Adrenal gland (tissue), 12 donors: ENCODE results near the gene TAGLN2. TPM values are rescaled to one million over a fixed set of nuclear protein-coding genes. Genes with fewer than 3 reads are reported as not detected.
A peak's percentile ranks its signal among the peaks of the same experiment; 100 is the strongest.

Experiments used
- DNase-seq, 7 donors: peaks; one replicate each; pipeline ENCODE4 v3.0.0-alpha.2; 2019 to 2020
- H3K27ac ChIP-seq, 5 donors: fragments of 200-600 bp; sonication (generic) in 4 of 5; 1 replicate in 3 of 5; 2 replicates in 2 of 5; pipeline versions ENCODE4 v1.5.1 to v1.8.0; 2016 to 2020; ENCODE audit warnings: mild to moderate bottlenecking in 1 of 5
- H3K27me3 ChIP-seq: fragments of 200-600 bp; 2 replicates; pipeline ENCODE4 v1.8.0; 2021
- H3K36me3 ChIP-seq, 2 donors: fragments of 200-600 bp; replicated peaks in 1 of 2; 1 replicate in 1 of 2; 2 replicates in 1 of 2; pipeline versions ENCODE4 v1.5.1 to v1.8.0; 2018 to 2022
- H3K4me1 ChIP-seq, 2 donors: fragments of 200-600 bp; replicated peaks in 1 of 2; 1 replicate in 1 of 2; 2 replicates in 1 of 2; pipeline versions ENCODE4 v1.5.1 to v1.8.0; 2018 to 2021
- H3K4me3 ChIP-seq, 4 donors: fragments of 200-600 bp; sonication (generic) in 3 of 4; one replicate each; pipeline ENCODE4 v1.5.1; 2016 to 2018
- H3K9me3 ChIP-seq, 3 donors: fragments of 200-600 bp; sonication (generic) in 1 of 3; replicated peaks in 1 of 3; 1 replicate in 2 of 3; 2 replicates in 1 of 3; pipeline versions ENCODE4 v1.5.1 to v1.8.0; 2016 to 2021
- CTCF ChIP-seq, 6 experiments: fragments of 450-650 bp in 4 of 6; fragments of 200-600 bp in 2 of 6; sonication (generic) in 1 of 6; IDR thresholded peaks; 1 replicate in 5 of 6; 2 replicates in 1 of 6; pipeline versions ENCODE4 v1.5.1 to v1.8.0; 2016 to 2021; ENCODE audit warnings: antibody characterized with exemption in 6 of 6, mild to moderate bottlenecking in 2 of 6, moderate library complexity in 1 of 6
- POLR2A ChIP-seq, 2 donors: fragments of 450-650 bp; IDR thresholded peaks; one replicate each; pipeline ENCODE4 v1.6.1; 2017; ENCODE audit warnings: antibody characterized with exemption in 2 of 2, mild to moderate bottlenecking in 2 of 2, moderate library complexity in 1 of 2
- WGBS, 4 donors: extraction: QIAGEN DNeasy Blood & Tissue Kit in 2 of 4; methylation state at CpG; one replicate each; pipeline versions ENCODE4 v1.1.5 to v1.1.7; 2013 to 2017; 5-methylcytosine and 5-hydroxymethylcytosine counted together
- intact Hi-C, 2 donors: fragments of 100-400 bp; cut with DNase I; formaldehyde crosslinking; loops; one replicate each; pipeline versions ENCODE4 v1.14.1 to v1.15.0; 2022 to 2023
- microRNA-seq, 3 donors: library from miRNA; unstranded; fragments of <30 nt; microRNA quantifications; one replicate each; pipeline ENCODE4, GENCODE V29; 2017 to 2020
- polyA plus RNA-seq, 3 donors: library from polyadenylated mRNA; stranded (reverse); fragments of 200-250 nt in 2 of 3; fragments of 350-450 nt in 1 of 3; fragmentation: Illumina TruSeq in 1 of 3; extraction: RNeasy Lipid Tissue Mini Kit (QIAGEN cat#74804) in 1 of 3; gene quantifications; one replicate each; pipeline ENCODE4 v1.2.3, GENCODE V29; 2013 to 2014
- small RNA-seq, 2 donors: library from RNA; depleted of rRNA; stranded (forward); fragments of <200 nt; gene quantifications; one replicate each; pipeline ENCODE3, GENCODE V24; 2016
- total RNA-seq, 9 donors: library from RNA; depleted of rRNA in 4 of 9; stranded (reverse); fragments of >200 nt in 4 of 9; fragments of 120-200 nt in 1 of 9; fragmentation: NEBNext Ultra II Directional in 1 of 9; extraction: Animal tissue kit (Norgen Biotek cat#: 25700) in 1 of 9; gene quantifications; one replicate each; pipeline versions ENCODE4 v1.1.0 to v1.2.4, GENCODE V29; 2013 to 2023
- donor health status: healthy with polysubstance abuse.
- donor health status: Bipolar disorder and iron deficiency.
- donor health status: DM: yes; HTN: yes; CAD: no.
- donor health status: DM: no; HTN: no; CAD: no.
- donor health status: DM: no; HTN: no; CAD: no.
- donor health status: DM: yes; HTN: yes; CAD: no.

The TAGLN2 gene
- total and polyA plus RNA-seq, 12 donors = 42.3 to 215 (median 143) TPM

GRCh38 chr1:159869607-159870006, 55.7 kb downstream of the TAGLN2 start:
- Histone ChIP-seq H3K9me3 (no peaks in the 10 kb centered on the region), H3K27ac (no peak overlapping the region), H3K4me1 (no peaks in the 10 kb centered on the region), H3K4me3 (no peak overlapping the region), H3K36me3 (no peaks in the 10 kb centered on the region), H3K27me3 (no peaks in the 10 kb centered on the region)
- no peak for DNase-seq
- intact Hi-C loops = no loop called here
- no peak for TF ChIP-seq CTCF (IDR thresholded peaks at IDR 0.05)
- no peak for TF ChIP-seq POLR2A (IDR thresholded peaks at IDR 0.05)
- WGBS, 4 donors = 56 to 71% (median 66%) methylated on average over 1 of the region's 1 CpG

GRCh38 chr1:159869173-159869572, 56.1 kb downstream of the TAGLN2 start:
- no peaks in the 10 kb centered on the region for H3K36me3 ChIP-seq
- TF ChIP-seq POLR2A (IDR thresholded peaks at IDR 0.05) (no peak), CTCF (IDR thresholded peaks at IDR 0.05) (no peak)
- no peak overlapping the region for H3K4me3 ChIP-seq
- WGBS, 4 donors = 35 to 44% (median 41%) methylated on average over 3 to 4 of the region's 4 CpGs
- intact Hi-C loops = no loop called here
- H3K9me3 ChIP-seq = no peaks in the 10 kb centered on the region
- peak in 5 of 7 donors; percentile 13 to 65 (median 27) for DNase-seq
- no peaks in the 10 kb centered on the region for H3K4me1 ChIP-seq
- no peak overlapping the region for H3K27ac ChIP-seq
- H3K27me3 ChIP-seq = no peaks in the 10 kb centered on the region

- 47 to 85% (median 60%) methylated on average over 2 to 3 of the region's 3 CpGs for WGBS, 4 donors
- intact Hi-C loops = no loop called here
- no peaks in the 10 kb centered on the region for H3K9me3 ChIP-seq
- no peak for TF ChIP-seq CTCF (IDR thresholded peaks at IDR 0.05)
- TF ChIP-seq POLR2A (IDR thresholded peaks at IDR 0.05) = no peak
- no peak for DNase-seq
- H3K27me3 ChIP-seq = no peaks in the 10 kb centered on the region
- H3K27ac ChIP-seq = peak overlapping the region in 1 of 5 donors; percentile 41
- no peak overlapping the region for H3K4me3 ChIP-seq
- no peaks in the 10 kb centered on the region for H3K4me1 ChIP-seq
- no peaks in the 10 kb centered on the region for H3K36me3 ChIP-seq
Measured at GRCh38 chr1:159868766-159869165, 56.5 kb downstream of the TAGLN2 start.

Small RNA genes lying within 50 kb of the gene (microRNA-seq; reads per million reads assigned to microRNA genes)
- gene MIR4259 = 0 reads per million in 3 donors

Small RNA genes lying within 50 kb of the gene (small RNA-seq; reads per million reads assigned to genes)
- gene MIR4259 = 0 reads per million in 2 donors

Other genes with a start within 250 kb of the TAGLN2 start
- gene CRP, start 210.9 kb downstream of the TAGLN2 start, total RNA-seq = 1 to 10 TPM in 1 of 9 donors, under 1 TPM in 3, not detected in 5; 0.52 to 1.3 (median 0.73) TPM
- 1 to 10 TPM in 1 of 3 donors, under 1 TPM in 2; 0.34 to 6.0 (median 0.64) TPM for gene CRP, start 210.9 kb downstream of the TAGLN2 start, polyA plus RNA-seq
- gene DUSP23, start 144.5 kb downstream of the TAGLN2 start, total RNA-seq = 100 to 1,000 TPM in 6 of 9 donors, 10 to 100 TPM in 3; 52.5 to 260 (median 121) TPM
- gene DUSP23, start 144.5 kb downstream of the TAGLN2 start, polyA plus RNA-seq = 100 to 1,000 TPM in 1 of 3 donors, 10 to 100 TPM in 2; 28.3 to 217 (median 75.8) TPM
- gene FCRL6, start 123.1 kb downstream of the TAGLN2 start, total RNA-seq = 1 to 10 TPM in 3 of 9 donors, under 1 TPM in 3, not detected in 3; 0.11 to 2.2 (median 0.78) TPM
- gene FCRL6, start 123.1 kb downstream of the TAGLN2 start, polyA plus RNA-seq = under 1 TPM; 0.24 to 0.37 (median 0.26) TPM
- gene SLAMF8, start 98.6 kb downstream of the TAGLN2 start, total RNA-seq = 10 to 100 TPM in 4 of 9 donors, 1 to 10 TPM in 3, under 1 TPM in 2; 0.55 to 20.4 (median 9.9) TPM
- gene SLAMF8, start 98.6 kb downstream of the TAGLN2 start, polyA plus RNA-seq = 10 to 100 TPM in 1 of 3 donors, 1 to 10 TPM in 2; 6.4 to 24.2 (median 6.5) TPM
- gene VSIG8, start 62.9 kb downstream of the TAGLN2 start, total RNA-seq = under 1 TPM in 2 of 9 donors, not detected in 7; 0.06 to 0.14 TPM
- under 1 TPM in 2 of 3 donors, not detected in 1; 0.20 to 0.80 TPM for gene VSIG8, start 62.9 kb downstream of the TAGLN2 start, polyA plus RNA-seq
- gene CFAP45, start 25.3 kb downstream of the TAGLN2 start, total RNA-seq = under 1 TPM in 3 of 9 donors, not detected in 6; 0.14 to 0.81 (median 0.17) TPM
- under 1 TPM; 0.30 to 0.42 (median 0.40) TPM for gene CFAP45, start 25.3 kb downstream of the TAGLN2 start, polyA plus RNA-seq
- under 1 TPM in 4 of 9 donors, not detected in 5; 0.14 to 0.32 (median 0.22) TPM for gene IGSF9, start 20.1 kb upstream of the TAGLN2 start, total RNA-seq
- gene IGSF9, start 20.1 kb upstream of the TAGLN2 start, polyA plus RNA-seq = under 1 TPM in 2 of 3 donors, not detected in 1; 0.10 to 0.16 TPM
- not detected for gene SLAMF9, start 28.7 kb upstream of the TAGLN2 start, total RNA-seq
- not detected for gene SLAMF9, start 28.7 kb upstream of the TAGLN2 start, polyA plus RNA-seq
- 1 to 10 TPM; 5.3 to 9.4 (median 7.7) TPM for gene PIGM, start 106.5 kb upstream of the TAGLN2 start, total RNA-seq
- 1 to 10 TPM; 3.0 to 9.4 (median 3.5) TPM for gene PIGM, start 106.5 kb upstream of the TAGLN2 start, polyA plus RNA-seq
- under 1 TPM in 3 of 9 donors, not detected in 6; 0.11 to 0.32 (median 0.19) TPM for gene KCNJ10, start 144.7 kb upstream of the TAGLN2 start, total RNA-seq
- under 1 TPM in 2 of 3 donors, not detected in 1; 0.13 TPM for gene KCNJ10, start 144.7 kb upstream of the TAGLN2 start, polyA plus RNA-seq
- gene KCNJ9, start 156.0 kb upstream of the TAGLN2 start, total RNA-seq = 1 to 10 TPM in 1 of 9 donors, under 1 TPM in 2, not detected in 6; 0.14 to 1.1 (median 0.33) TPM
- gene KCNJ9, start 156.0 kb upstream of the TAGLN2 start, polyA plus RNA-seq = under 1 TPM; 0.16 to 0.24 (median 0.20) TPM
- gene IGSF8, start 173.1 kb upstream of the TAGLN2 start, total RNA-seq = 10 to 100 TPM; 15.0 to 42.9 (median 24.2) TPM
- gene IGSF8, start 173.1 kb upstream of the TAGLN2 start, polyA plus RNA-seq = 10 to 100 TPM in 2 of 3 donors, 1 to 10 TPM in 1; 9.7 to 24.9 (median 20.8) TPM
- gene ATP1A2, start 190.3 kb upstream of the TAGLN2 start, total RNA-seq = 1 to 10 TPM in 6 of 9 donors, under 1 TPM in 3; 0.47 to 3.6 (median 1.4) TPM
- 1 to 10 TPM in 2 of 3 donors, under 1 TPM in 1; 0.99 to 4.5 (median 2.7) TPM for gene ATP1A2, start 190.3 kb upstream of the TAGLN2 start, polyA plus RNA-seq
- under 1 TPM in 2 of 9 donors, not detected in 7; 0.46 to 0.96 TPM for gene ATP1A4, start 226.1 kb upstream of the TAGLN2 start, total RNA-seq
- gene ATP1A4, start 226.1 kb upstream of the TAGLN2 start, polyA plus RNA-seq = under 1 TPM in 1 of 3 donors, not detected in 2; 0.17 TPM